Activated CD4-positive, alpha-beta T cell treated with anti-CD3 and anti-CD28 coated beads, Interleukin-2, amount 50 U/mL, for 24 hours (primary cell): ENCODE measurements around the gene ATAD3B.
"Not testable (repeated sequence)": the region's sequence is repeated elsewhere in the genome, so short reads cannot be mapped to it uniquely, and the experiment has no call there.

Experiments used
- DNase-seq, 2 donors: peaks; one replicate each; pipeline ENCODE4 v3.0.0-alpha.2; 2020; ENCODE audit warnings: low read depth in 1 of 2, low spot score in 1 of 2

The ATAD3B gene

DNA sequence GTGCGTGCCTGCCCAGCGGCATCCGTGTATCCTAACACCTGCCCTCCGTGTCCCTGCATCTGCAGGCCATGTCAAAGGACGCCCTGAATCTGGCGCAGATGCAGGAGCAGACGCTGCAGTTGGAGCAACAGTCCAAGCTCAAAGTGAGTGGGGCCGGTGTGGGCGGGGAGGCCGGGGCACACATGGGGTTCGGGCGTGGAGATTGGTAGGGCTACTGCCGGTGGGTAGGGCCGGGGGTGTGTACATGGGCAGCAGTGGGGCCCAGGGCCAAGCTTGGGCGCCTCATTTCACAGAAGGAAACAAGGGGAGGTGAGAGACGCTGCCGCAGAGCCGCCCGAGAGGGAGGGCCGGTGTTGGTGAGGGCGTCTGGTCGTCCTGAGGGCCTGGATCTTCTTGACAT lies 20.9 kb upstream of the ATAD3B start:
- DNase-seq = not testable (repeated sequence)

DNA sequence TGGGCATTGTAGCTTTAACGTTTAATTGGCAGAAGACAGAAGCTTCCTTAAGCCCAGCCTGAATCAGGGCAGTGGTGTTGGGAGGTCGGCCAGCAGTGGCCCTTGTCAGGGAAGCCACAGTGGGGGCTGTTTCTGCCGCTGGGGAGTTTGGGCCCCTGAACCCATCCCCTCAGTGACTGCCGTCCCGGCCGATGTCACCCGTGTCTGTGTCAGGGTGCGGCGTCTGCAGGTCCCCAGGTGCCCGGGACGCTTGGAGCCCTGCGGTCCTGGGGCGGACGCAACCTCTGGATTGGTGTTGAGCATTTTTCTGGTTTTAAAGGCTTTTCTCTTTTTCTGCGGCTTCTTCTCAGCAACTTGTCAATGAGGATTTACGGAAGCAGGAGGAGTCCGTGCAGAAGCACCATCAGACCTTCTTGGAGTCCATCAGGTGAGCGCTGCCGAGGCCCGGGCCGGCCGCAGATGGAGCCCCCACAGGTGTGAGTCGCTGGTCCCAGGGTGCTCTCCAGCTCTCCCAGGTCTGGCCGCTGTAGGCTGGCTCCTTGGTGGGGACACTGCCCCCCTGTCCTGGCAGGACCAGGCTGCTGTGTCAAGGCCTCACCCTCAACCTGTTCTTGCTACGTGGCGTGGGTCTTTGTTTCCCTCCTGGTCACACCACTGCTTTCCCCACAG lies 19.7 kb upstream of the ATAD3B start:
- no peak for DNase-seq

DNA sequence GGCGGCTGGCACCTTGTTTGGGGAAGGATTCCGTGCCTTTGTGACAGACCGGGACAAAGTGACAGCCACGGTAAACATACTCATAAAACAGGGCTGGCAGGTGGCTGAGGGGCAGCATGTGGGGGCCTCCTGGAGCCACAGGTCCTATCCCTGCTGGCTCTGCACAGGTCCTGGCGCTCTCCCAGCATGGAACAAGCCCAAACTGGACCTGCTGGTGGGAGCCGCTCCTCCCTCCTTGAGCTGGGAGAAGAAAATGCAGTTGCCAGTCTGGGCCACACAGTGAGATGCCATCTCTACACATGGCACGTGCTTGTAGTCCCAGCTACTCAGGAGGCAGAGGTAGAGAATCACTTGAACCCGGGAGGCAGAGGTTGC lies 19.2 kb upstream of the ATAD3B start:
- DNase-seq = not testable (repeated sequence)

DNA sequence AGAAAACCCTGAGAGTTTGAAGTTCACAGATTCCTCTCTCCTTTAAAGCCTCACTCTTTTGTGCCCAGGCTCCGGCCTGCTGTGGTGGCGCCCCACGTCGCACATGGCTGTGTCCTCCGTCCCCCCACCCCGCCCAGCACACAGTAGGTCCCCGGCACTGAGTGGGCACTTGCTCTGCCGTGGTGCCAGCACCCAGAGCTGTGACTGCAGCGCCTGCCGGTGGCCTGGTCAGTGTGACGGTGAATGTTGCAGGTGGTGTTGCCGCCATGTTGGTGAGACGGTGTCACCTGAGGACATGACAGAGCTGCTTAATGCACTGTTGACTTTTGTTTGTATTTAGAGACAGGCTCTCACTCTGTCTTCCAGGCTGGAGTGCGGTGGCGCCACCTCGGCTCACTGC lies 18.7 kb upstream of the ATAD3B start:
- DNase-seq = no peak

DNA sequence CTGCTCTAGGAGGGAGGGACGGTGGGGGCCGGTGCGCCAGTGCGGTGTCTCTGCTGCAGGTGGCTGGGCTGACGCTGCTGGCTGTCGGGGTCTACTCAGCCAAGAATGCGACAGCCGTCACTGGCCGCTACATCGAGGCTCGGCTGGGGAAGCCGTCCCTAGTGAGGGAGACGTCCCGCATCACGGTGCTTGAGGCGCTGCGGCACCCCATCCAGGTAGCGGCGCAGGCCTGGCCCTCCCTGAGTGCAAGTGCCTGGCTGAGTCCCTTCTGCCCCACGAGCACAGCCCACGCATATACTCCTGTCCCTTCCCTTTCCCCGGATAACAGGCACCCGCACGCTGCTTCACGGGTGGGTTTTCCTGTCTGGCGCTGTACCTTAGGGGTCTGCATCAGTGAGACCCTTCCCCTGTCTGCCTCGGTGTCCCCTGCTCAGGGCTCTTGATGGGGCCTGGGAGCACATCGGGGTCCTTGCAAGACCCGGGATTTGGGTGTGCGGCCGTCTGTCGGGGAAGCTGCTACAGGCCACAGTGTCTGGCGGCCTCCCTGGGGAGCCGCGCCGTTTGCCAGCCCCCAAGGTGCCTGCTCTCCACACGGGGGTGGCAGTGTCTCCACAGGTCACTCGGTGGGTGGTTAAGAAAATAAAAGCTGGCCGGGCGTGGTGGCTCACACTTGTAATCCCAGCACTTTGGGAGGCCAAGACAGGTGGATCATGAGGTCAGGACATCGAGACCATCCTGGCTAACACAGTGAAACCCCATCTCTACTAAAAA lies 17.1 kb upstream of the ATAD3B start:
- DNase-seq = not testable (repeated sequence)

DNA sequence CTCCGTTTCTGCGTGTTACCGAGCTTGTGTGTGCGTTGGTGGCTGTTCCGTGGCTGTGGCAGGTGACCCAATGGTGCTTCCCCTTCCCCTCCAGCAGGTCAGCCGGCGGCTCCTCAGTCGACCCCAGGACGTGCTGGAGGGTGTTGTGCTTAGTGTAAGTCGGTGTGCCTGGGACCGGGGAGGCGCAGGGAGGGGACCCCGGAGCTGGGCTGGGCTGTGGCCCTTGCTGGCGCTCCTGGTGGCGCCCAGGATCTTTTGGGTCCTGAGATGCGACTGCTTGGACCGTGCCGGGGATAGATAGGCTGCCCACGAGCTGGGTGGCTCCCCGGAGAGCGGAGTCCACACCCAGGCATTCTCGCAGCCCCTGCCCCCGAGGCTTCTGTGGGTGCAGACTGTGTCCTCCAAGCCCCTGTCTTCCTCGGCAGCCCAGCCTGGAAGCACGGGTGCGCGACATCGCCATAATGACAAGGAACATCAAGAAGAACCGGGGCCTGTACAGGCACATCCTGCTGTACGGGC lies 16.1 kb upstream of the ATAD3B start:
- no peak for DNase-seq

DNA sequence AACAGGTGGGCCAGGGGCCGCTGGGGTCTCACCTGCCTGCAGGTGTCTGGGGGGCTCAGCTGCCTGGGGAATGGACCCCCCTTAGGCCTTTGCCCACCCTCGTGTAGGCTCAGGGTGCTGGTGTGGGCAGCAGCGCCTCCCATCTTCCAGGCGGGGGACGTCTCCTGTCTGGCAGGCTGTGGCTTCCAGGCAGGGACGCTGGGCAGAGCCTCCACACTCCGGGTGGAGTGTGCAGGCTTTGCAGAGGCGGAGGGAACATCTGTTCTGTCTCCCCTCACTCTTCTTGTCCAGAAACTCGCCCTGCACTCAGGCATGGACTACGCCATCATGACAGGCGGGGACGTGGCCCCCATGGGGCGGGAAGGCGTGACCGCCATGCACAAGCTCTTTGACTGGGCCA lies 15.6 kb upstream of the ATAD3B start:
- not testable (repeated sequence) for DNase-seq

DNA sequence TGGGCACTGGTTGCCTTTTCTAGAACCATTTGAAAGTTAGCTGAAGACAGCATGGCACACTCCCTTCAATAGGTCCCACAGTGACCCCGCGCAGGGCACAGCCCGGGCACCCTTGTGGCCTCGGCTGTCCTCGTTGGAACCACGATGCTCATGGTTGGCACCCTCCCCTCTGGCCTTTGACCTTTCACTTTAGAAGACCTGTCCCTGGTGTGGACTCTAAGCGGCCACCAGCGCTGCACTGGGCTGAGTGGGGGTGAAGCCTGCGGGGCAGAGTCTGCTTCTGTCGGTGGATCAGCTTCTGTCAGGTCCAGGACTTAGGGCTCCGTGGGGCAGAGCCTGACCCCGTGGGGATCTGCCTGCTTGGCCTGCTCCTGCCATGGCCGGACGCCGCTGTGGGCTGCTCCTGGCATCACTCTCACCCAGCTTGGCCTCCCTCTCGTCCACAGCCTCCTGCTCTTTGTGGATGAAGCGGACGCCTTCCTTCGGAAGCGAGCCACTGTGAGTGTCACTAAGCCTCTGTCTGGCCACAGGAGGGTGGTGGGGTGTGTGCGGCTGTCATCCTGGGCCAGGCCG lies 14.8 kb upstream of the ATAD3B start:
- not testable (repeated sequence) for DNase-seq

DNA sequence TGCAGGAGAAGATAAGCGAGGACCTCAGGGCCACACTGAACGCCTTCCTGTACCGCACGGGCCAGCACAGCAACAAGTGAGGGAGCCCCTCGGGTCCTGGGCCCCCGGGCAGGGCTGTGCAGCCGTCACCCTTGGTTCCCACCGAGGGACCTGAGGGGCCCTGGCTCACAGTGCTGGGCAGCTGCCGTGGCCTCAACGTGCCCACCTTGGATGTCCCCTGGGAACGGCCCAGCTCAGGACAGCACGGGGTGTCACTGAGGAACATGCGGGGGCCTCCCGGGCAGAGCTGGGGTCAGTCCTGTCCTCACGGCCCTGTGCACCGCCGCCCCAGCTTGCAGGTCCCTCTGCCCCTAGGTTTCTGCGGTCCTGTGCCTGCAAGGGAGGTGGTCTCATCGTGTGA lies 12.4 kb upstream of the ATAD3B start:
- not testable (repeated sequence) for DNase-seq

DNA sequence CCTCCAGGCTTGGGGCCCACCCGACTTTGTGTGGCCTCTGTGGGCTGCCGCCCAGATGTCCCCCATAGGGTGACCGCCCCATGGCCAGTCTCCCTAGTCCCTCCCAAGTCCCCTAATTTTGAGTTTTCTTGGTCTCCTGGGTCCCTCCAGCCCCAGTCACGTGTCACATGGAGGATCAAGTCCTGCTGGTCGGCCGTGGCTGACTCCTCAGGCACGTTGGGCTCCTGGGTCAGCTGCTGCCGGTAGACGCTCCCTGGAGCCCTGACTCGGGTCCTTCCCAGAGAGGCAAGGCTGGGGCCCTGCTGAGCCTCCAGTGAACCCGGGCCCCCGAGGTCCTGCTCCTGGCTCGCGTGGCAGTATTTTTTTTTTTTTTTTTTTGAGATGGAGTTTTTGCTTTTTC lies 11.9 kb upstream of the ATAD3B start:
- not testable (repeated sequence) for DNase-seq

DNA sequence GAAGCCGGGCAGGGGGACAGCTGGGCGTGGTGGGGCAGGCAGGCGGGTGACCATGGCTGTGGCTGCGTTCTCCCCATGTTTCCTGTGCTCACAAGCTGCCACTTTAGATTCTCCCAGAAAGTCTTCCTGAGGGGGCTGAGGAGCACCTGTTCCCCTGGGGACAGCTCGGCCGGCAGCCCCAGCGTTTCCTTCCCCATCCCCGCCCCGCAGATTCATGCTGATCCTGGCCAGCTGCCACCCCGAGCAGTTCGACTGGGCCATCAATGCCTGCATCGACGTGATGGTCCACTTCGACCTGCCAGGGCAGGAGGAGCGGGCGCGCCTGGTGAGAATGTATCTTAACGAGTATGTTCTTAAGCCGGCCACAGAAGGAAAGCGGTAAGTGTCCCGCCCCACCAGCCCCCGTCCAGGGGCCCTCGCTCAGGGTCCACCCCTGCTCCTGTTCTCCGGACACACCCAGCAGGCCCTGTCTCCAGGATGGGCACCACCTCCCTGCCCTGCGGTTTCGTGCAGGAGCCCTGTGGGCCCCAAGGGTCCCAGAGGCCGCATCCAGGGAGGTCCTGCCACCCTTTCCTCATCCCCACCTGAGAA lies 10.9 kb upstream of the ATAD3B start:
- DNase-seq = no peak

DNA sequence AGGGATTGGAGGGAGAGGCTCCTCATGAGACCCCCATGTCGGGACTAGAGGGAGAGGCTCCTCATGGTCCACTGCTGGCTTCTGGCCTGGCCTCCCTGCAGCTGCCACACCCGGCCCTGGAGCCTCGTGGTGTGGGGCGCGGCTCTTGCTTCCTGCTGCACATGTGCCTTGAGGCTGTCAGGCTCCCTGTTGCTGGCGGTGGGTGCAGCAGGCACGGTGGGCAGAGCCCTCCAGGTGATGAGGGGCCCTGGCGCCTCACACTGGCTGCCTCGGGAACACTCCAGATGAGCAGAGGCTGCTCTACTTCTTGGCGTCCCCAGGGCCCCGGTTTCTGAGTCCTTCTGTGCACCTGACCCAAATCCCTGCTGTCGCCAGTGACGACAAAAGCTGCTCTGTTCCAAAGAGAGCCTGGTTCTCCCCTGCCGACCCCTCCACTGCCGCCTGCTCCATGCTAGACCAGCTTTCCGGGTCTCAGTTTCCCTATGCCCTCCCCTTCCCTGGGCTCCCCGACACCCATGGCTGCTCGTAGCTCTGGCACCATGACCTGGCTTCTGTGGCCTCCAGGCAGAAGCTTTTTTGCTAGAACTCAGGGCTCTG lies 9.7 kb upstream of the ATAD3B start:
- no peak for DNase-seq

DNA sequence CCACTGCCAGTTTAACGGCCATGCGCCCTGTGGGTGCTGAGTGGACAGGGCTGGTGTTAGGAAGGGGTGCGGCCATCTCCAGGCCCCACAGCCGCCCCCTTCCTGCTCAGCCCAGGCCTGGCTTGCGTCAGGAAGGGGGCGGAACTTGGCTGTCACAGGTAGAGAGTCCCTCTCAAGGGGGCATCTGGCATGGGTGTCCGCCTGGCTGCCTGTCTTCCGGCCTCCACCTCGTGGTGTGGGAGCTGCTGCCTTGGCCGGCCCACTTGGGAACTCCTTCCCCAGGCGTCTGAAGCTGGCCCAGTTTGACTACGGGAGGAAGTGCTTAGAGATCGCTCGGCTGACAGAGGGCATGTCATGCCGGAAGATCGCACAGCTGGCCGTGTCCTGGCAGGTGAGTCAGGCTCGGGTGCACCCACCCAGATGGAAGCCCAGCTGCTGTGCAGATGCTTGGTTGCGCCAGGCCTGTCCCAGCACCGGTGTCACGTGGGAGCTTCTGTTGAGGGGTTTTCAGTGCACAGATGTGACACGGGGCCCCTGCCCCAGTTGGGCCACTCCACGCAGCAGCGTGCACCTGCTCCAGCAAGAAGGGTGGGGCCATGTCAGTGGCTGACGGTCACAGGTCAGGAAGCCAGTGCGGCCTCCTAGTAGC lies 9.1 kb upstream of the ATAD3B start:
- no peak for DNase-seq

DNA sequence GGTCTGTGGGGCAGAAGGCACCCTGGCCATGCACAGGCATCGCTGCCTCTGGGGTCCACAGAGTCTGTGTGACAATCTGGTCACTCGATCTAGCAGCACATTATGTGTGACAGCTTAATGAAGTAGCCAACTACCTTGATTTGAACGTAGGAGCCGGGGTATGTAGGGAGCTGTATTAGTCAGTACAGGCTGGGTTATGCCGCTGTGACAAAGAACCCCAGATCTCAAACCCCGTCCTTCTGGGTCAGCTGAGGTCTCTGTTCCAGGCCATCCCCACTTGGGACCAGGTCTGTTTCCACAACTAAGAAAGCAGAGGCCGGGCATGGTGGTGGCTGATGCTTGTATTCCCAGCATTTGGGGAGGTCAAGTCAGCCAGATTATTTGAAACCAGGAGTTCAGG lies 8.3 kb upstream of the ATAD3B start:
- DNase-seq = no peak

DNA sequence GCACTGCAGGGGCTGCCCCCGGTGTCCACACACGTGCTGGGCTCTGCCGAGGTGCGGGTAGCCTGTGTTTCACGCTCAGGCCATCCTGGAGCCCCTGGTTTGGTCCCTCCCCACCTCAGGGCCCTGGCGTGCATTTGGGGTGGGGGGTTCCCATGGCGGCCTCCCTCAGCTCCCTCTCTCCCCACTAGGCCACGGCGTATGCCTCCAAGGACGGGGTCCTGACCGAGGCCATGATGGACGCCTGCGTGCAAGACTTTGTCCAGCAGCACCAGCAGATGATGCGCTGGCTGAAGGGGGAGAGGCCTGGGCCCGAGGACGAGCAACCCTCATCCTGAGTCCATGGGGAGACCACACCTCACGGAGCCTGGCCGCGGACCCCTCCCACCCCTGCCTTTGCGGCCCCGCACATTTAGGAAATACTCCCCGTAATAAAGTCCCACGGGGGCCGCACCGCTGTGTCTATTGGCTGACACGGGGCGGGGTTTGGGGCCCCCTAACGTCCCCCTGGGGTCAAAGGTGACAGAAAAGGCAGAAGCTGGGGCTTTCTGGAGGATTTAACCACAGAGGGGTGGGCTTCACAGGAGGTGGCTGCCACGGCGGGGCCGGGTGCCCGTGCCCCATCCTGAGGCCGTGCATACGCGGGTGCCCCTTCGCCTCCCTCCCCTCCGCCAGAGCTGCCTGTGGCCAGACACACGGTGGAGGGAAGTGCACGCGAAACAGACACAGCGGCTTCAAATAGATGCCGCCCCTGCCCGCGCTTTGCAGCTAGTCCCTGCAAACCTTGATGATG lies 3.2 kb upstream of the ATAD3B start:
- DNase-seq = not testable (repeated sequence)

DNA sequence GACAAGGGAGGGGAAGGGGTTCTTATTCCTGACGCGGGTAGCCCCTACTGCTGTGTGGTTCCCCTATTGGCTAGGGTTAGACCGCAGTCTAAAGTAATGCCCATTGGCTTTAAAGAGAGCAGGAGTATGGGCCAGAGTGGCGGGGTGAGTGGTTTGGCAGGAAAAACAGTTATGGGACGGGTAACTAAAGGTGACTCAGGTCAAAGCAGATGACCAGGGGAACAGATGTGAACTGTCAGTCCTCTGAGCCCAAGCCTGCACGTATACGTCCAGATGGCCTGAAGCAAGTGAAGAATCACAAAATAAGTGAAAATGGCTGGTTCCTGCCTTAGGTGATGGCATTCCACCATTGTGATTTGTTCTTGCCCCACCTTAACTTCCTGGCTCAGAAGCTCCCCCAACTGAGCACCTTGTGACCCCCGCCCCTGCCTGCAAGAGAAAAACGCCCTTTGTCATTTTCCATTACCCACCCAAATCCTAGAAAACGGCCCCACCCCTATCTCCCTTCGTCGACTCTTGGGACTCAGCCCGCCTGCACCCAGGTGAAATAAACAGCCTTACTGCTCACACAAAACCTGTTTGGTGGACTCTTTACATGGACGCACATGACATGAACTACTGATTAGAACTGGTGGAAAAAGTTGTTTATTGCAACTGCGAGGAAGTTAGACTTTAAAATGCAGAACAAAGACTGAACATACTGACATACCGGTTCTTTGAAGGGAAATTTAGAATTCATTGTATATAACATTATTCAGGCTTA lies 758 bp upstream of the ATAD3B start:
- no peak for DNase-seq

DNA sequence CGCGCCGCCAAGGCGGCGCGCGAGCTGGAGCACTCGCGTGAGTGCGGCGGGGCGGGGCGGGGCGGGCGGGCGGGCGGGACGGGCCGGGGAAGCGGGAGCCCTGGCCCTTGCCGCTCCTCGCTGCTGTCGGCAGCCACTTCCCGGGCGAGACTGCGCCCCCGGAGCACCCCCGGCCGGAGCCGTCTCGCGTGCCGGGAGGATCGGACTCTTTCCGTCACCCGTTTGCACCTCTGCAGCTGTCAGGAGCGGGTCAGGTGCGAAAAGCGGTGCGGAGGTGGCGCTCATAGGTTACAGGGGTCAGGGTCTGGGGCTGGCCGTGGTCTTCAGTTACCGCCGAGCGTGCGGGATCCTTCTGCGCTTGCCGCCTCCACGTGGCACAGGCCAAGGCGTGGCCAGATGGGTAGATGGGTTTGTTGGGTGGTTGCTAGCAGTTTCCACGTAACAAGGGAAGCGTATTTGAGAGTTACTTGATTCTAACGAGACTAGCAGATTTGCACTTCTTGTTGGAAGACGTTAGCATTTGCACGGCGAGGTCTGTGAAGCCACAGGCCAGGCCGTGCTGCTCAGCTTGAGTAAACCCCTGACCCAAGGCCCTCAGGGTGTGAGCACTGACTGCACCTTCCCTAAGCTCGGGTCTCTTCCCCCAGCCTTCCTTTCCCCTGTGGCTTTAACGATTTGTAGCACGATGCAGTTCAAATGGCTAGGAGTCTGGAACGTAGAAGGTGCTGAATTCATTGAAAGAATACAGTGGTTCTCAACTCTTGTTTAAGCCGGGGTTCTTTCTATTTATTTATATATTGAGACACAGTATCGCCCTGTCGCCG lies 700 bp downstream of the ATAD3B start:
- not testable (repeated sequence) for DNase-seq

DNA sequence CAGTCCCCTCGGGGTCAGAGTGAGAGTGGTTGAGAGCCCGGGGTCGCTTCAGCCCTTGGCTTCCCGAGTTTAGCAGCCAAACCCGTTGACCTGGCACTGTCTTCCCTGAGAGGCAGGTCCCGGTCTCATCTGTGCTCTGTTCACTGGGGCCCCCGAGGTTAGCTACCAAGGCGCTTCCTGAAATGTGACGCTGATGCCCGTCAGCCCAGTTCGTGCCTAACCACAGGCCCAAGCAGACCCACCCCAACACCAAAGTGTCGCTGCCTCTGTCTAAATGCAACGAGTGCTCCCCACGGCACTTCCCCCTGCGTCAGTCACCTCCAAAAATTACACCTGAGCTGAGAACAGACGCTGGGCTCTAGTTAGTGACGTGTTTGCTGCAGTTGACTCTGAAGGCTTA lies 4.4 kb downstream of the ATAD3B start:
- DNase-seq = not testable (repeated sequence)

DNA sequence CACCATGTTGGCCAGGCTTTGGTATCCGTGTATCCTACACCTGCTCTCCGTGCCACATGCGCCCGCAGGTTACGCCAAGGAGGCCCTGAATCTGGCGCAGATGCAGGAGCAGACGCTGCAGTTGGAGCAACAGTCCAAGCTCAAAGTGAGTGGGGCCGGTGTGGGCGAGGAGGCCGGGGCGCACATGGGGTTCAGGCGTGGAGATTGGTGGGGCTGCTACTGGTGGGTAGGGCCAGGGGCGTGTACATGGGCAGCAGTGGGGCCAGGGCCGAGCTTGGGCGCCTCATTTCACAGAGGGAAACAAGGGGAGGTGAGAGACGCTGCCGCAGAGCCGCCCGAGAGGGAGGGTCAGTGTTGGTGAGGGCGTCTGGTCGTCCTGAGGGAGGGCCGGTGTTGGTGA lies 5.6 kb downstream of the ATAD3B start:
- DNase-seq = no peak
